HG02943 (cell line): Measurements from ENCODE around the gene MKKS.
"Not testable (repeated sequence)": the region's sequence is repeated elsewhere in the genome, so short reads cannot be mapped to it uniquely, and the experiment has no call there.

Experiments used
- ATAC-seq: cut with Tn5 transposase; IDR thresholded peaks from one replicate; pipeline ENCODE4 v1.9.1; 2021; ENCODE audit warnings: mild to moderate bottlenecking, low read depth, moderate library complexity; ENCODE audit not compliant: unreplicated experiment

MKKS gene

GRCh38 chr20:10417218-10417617, 16.8 kb downstream of the MKKS start:
- not testable (repeated sequence) for ATAC-seq

DNA sequence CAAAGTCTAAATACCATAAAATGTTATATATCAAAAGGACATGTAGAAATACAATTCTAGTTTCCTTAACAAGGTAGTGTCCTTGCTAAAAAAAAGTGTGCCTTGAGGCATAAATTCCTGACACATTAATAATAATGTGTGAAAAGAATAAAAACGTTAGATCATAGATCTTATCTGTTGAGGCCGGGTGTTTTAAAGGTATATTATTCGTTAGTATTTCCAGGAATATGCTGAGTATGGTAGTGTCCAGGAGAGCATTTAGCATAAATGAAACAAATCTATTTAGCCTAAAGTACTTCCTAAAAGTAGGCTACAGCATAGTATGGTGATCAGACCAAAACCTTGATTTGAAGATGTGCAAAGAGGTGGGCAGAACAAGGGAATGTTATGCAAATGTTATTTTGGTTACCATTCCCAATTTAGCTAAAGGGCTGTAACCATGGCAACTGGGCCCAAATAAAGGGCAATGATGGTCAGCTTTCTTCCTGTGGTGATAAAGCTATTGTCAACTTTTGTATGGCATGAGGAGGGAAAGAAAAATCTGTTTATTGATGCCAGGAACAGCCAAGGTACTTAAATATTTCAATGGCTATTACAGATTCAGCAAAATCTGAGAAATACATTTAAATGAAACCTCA, 18.9 kb downstream of the MKKS start:
- ATAC-seq, result no peak

DNA sequence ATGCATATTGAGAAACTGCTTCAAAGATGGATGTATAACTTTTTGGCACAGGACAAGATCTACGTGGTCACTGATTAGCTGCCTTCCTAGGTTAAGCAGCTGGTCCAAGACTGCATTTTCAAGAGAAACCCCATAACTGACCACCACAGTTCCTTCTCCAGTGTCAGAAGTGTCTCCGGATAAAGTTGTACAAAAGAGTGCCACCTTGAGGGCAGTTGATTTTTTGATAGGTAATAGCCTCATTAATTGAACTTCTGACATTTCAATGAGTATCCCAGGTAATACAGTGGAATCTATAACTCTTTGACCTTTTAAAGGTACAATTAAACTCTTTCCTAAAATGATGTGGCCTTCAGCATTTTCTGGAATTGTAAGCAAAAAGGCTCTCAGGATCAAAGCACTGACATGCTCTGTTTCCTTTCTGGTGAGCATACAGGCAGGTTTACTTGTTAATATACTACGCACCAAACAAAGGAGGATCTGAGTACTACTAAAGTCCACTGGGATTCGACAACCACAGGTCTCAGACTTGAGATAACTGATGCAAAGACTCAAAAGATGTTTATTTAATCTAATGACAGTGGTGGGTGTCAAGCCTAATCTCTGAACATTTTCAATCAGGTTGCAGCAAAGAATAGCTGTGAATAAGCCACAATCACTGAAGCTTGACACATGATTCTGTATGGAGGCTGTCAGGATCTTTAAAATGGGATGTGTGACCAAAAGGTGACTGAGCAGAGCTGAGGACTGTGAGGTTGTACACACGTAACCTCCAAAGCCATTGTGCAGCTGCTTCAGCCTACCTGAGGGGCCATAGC, 21.2 kb downstream of the MKKS start:
- ATAC-seq, result peak; percentile 55

- ATAC-seq, result no peak
Measured at GRCh38 chr20:10411673-10412072, 22.3 kb downstream of the MKKS start.

GRCh38 chr20:10408108-10408813, 25.8 kb downstream of the MKKS start:
- ATAC-seq, result no peak

DNA sequence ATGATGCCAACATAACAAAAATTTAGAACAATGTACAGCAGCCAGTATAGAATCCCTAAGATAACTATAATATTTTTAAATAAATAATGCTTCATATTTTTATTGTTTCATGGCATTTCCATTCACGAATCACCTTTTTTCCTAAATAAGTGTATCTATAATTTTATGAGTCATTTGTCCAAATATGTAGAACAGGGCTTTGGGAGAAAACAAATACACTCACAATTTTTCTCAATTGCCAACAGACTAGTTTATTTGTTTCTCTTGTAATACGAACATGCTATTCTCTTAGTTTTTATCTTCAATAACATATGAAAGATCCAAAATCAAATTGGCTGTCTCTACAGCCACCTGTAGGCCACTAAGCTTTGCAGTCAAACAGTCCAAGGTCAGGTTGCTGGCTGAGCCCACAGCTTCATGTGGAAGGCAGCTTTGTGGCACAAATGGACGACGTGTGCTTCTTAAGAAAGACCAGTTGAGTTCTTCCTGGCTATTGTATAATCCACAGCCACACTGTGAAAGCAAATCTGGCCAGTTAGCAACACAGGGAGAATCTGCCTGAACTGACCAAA, 29.0 kb downstream of the MKKS start:
- ATAC-seq, result no peak

DNA sequence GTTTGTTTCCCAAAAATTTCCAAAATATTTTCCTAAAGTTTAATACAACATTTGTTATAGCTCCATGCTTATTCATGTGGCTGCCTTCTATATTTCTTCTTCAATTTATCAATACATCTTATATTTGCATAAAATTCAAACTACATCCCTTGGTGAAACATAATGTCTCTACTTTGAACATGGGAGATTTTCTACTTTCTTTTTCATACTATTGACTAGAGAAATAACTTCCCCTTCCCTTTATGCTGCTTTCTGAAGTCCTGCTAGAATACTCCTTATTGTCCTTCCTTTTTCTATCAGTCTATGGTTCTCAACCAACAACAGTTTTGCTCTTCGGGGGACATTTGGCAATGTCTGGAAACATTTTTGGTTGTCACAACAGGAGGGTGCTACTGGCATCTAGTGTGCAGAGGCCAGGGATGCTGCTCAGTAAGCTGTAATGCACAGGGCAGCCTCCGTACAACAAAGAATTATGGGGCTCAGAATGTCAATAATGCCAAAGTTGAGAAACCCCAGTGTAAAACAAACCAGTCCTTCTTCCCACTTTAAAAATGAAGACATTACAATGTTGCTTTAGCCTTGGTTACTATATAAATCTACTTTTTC, 29.9 kb downstream of the MKKS start:
- ATAC-seq, result no peak

DNA sequence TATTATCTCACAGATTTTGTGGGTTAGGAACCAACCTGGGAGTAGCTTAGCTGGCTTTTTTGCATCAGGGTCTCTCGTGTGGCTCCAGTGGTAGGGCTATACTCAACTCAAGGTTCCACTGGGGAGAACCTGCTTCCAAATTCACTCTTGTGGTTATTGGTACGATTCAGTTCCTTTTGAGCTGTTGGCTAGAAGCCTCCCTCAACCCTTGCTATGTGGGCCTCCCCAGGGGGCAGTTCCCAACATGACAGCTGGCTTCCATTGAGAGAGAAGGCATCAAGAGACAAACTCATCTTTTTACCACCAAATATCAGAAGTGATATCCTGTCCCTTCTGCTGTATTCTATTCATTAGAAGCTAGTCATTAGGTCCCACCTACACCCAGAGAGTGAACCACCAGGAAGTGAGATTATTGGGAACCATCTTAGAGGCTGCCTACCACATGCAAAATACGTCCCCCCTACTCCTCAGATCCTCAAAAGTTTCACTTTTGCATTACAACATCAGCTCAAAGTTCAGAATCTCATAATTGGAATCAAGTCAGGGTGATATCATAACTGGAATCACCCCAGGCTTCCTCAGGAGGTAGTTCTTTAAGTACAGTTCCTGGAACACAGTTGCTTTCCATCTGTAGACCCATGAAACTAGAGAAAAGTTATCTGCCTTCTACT, 30.9 kb downstream of the MKKS start:
- ATAC-seq, result no peak

GRCh38 chr20:10398834-10399369, 35.1 kb downstream of the MKKS start:
- no peak for ATAC-seq

DNA sequence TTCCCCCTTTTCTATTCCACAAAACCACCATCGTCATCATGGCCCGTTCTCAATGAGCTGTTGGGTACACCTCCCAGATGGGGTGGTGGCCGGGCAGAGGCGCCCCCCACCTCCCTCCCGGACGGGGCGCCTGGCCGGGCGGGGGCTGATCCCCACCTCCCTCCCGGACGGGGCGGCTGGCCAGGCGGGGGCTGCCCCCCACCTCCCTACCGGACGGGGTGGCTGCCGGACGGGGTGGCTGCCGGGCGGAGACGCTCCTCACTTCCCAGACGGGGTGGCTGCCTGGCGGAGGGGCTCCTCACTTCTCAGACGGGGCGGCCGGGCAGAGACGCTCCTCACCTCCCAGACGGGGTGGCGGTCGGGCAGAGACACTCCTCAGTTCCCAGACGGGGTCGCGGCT, 39.3 kb downstream of the MKKS start:
- ATAC-seq, result not testable (repeated sequence)

DNA sequence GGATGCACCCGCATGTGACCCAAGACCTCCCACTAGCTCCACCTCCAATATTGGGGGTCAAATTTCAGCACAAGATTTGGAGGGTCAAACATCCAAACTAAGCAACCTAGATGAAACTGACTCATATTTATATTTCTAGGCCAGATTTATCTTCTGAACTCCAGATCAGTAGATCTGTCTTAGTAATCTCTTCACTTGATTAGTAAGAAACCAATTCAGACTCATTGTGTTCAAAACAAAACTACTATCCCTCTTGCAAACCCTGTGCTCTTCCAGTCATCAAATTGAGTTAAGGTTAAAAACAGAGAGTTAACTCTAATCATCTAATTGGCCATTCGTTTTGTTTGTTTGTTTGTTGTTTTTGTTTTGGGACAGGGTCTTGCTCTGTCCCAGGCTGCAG, 43.3 kb downstream of the MKKS start:
- no peak for ATAC-seq

DNA sequence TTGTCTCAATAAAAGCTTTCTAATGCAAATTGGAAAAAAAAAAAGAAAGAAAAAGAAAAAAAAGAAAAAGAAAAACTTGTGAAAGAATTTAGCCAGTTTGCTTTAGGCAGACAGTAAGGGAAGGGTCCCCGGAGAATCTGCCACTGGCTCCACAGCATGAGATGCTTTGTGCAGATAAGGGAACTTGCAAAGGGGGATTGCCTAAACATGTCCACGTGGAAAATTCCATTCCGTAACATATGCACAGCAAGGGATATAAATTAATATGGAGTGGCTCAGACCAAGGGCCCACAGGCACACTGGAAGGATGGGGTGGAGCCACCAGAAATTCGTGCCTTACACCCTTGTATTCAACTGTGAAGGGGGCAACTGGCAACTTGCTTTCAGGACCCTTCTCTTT, 45.4 kb downstream of the MKKS start:
- ATAC-seq, result no peak

DNA sequence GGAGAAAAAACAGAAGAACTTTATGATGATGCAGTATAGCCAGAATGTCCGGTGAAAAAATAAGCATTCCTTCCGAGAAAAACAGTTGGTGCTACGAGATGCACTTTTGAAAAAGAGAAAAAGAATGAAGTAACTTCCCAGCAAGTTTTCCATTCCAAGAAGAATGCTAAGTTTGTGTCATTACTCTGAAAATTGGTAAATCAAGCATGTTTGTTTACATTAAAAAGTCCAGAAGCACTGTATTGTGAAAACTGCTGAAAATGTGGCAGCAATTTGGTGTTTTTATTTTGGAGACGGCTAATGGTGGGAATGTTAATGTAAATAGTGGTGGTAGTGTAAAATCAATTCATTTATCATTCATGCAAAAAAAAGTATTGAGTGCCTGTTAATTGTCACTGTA, 46.3 kb downstream of the MKKS start:
- ATAC-seq, result no peak

DNA sequence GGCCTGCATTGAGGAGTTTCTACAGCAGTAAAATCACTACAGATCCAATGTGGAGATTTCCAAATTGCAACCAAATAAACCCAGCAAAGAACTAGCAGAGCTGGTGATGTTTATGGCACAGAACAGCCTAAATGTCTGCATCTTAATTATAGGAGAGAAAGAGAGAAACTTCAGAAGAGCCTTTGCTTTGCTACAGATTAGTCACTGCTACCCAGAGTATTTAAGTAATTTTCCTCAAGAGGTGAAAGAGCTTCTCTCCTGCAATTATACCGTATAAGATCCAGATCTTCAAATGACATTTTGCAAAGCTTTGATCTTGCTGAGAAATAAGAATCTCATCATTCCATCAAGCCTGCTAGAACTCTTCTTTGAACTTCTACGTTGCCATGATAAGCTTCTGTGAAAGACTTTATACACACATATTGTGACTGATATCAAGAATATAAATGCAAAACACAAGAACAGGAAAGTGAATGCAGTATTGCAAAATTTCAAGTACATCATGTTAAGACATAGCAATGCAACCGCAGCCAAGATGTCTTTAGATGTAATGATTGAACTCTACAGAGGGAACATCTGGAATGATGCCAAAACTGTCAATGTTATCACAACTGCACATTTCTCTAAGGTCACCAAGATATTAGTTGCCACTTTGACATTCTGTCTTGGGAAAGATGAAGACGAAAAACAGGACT, 48.0 kb downstream of the MKKS start:
- no peak for ATAC-seq

GRCh38 chr20:10381477-10381876, 52.5 kb downstream of the MKKS start:
- no peak for ATAC-seq

GRCh38 chr20:10379761-10380160, 54.3 kb downstream of the MKKS start:
- ATAC-seq, result no peak

DNA sequence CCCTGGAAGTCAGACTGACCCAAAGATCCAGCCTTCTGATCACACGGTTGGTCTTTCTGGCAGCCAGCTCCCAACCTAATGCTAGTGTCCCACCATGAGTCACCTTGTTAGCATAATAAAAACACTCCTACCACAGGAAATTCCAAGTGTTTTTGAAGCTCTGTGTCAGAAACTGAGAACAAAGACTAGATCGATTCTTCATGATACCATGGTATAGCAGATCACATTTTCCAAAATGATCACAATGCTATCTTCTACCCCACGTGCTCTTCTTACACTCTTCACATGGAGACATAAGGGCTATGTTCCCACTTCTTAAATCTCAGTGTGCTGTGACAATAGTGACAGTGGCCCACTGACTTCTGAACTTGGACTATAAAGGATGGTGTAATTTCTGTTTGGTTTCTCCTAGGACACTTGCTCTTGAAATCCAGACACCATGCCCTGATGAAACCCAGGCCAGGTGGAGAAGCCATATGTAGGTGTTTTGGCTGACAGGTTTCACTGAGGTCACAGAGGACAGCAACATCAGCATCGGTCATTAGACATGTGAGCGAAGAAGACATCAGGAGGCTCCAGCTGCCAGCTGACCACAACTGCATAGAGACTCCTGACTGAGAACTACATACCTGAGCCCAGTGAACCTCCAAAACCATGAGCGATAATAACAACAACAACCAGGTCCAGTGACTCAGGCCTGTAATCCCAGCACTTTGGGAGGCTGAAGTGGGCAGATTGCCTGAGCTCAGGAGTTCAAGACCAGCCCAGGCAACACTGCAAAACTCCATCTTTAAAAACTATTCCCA, 57.5 kb downstream of the MKKS start:
- no peak for ATAC-seq

DNA sequence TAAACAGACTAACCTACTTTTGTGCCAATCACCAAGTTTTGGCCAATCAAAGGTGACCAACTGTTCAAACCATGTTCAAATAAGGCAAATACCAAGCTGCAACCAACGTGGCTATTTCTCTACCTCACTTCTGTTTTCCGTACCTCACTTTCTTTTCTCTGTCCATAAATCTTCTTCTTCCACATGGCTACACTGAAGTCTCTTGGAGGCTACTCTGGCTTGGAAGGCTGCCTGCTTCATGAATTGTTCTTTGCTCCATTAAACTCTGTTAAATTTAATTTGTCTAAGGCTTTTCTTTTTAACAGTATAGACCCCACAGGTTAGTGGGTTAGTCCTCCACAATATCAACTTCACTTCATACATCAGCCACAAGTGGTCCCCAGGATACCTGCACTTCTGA, 58.8 kb downstream of the MKKS start:
- ATAC-seq, result no peak

- no peak for ATAC-seq
Measured at GRCh38 chr20:10374036-10374435, 60.0 kb downstream of the MKKS start.
